H1 (cell line): ENCODE measurements around the gene OR51A4. TPM values are rescaled to one million over a fixed set of nuclear protein-coding genes. Genes with fewer than 3 reads are reported as not detected.

ENCODE experiments used
- CTCF ChIA-PET: fragments of 300-600 bp; sonication (Branson Sonifier 250); formaldehyde crosslinking; loops from one replicate; lab custom pipeline; 2021; ENCODE audit not compliant: partially characterized antibody; lab: Charles Lee
- POLR2A ChIA-PET: fragments of 300-600 bp; sonication (Branson Sonifier 250); formaldehyde crosslinking; loops from one replicate; lab custom pipeline; 2021; ENCODE audit warnings: inconsistent platforms; ENCODE audit not compliant: partially characterized antibody; lab: Charles Lee
- DNase-seq, 2 experiments: peaks; one replicate each; pipeline versions ENCODE4 v3.0.0 to v3.0.0-alpha.2; 2010 to 2022; ENCODE audit warnings: low spot score in 2 of 2, low read depth in 1 of 2, mixed read lengths in 1 of 2
- FAIRE-seq: peaks from 2 replicates; lab custom pipeline; 2011; peaks lifted over from hg19 to GRCh38; lab: Jason Lieb, UNC
- H2AFZ ChIP-seq: 2 replicates; pipeline ENCODE4 v1.8.1; 2012; ENCODE audit warnings: low read length, inconsistent platforms
- H2AK5ac ChIP-seq: 2 replicates; pipeline ENCODE4 v1.6.1; 2013; ENCODE audit warnings: low read depth, low read length
- H2BK120ac ChIP-seq: replicated peaks from 2 replicates; pipeline ENCODE3; 2013; ENCODE audit warnings: low read depth, low read length, inconsistent platforms
- H2BK12ac ChIP-seq: 2 replicates; pipeline ENCODE4 v1.6.1; 2013; ENCODE audit warnings: low read depth, low read length
- H2BK15ac ChIP-seq: 2 replicates; pipeline ENCODE4 v1.6.1; 2013; ENCODE audit warnings: low read length
- H2BK20ac ChIP-seq: 2 replicates; pipeline ENCODE4 v1.6.1; 2013; ENCODE audit warnings: low read length
- H2BK5ac ChIP-seq: 2 replicates; pipeline ENCODE4 v1.6.1; 2013; ENCODE audit warnings: low read depth, low read length
- H3K14ac ChIP-seq: 2 replicates; pipeline ENCODE4 v1.6.1; 2013; ENCODE audit warnings: inconsistent platforms; ENCODE audit not compliant: insufficient read length
- H3K18ac ChIP-seq: 2 replicates; pipeline ENCODE4 v1.6.1; 2013; ENCODE audit warnings: low read length; ENCODE audit errors: extremely low read depth
- H3K23ac ChIP-seq: 2 replicates; pipeline ENCODE4 v1.6.1; 2013; ENCODE audit warnings: inconsistent platforms; ENCODE audit not compliant: insufficient read length
- H3K23me2 ChIP-seq: 2 replicates; pipeline ENCODE4 v1.6.1; 2013; ENCODE audit warnings: low read depth, low read length
- H3K27ac ChIP-seq: 2 replicates; pipeline ENCODE4 v1.6.1; 2011; ENCODE audit warnings: low read depth, low read length, inconsistent platforms
- H3K27me3 ChIP-seq, 4 experiments: replicated peaks in 1 of 4; 1 replicate in 1 of 4; 2 replicates in 3 of 4; pipeline versions ENCODE4 v1.6.1 to v1.8.1; 2011 to 2013; ENCODE audit warnings: low read length in 3 of 4, mild to moderate bottlenecking in 3 of 4, inconsistent platforms in 2 of 4, mixed read lengths in 2 of 4, moderate library complexity in 1 of 4; ENCODE audit not compliant: control insufficient read depth in 3 of 4, insufficient read depth in 3 of 4; ENCODE audit errors: extremely low read depth in 1 of 4
- H3K36me3 ChIP-seq, 4 experiments: 2 replicates each; pipeline versions ENCODE4 v1.6.1 to v1.8.1; 2011 to 2013; ENCODE audit warnings: mild to moderate bottlenecking in 4 of 4, low read length in 3 of 4, moderate library complexity in 2 of 4, control low read depth in 1 of 4, inconsistent platforms in 1 of 4; ENCODE audit not compliant: insufficient read depth in 4 of 4, control insufficient read depth in 2 of 4
- H3K4ac ChIP-seq: replicated peaks from 2 replicates; pipeline ENCODE3; 2013; ENCODE audit warnings: low read length, low read depth, mixed read lengths, inconsistent platforms; ENCODE audit not compliant: insufficient read length
- H3K4me1 ChIP-seq, 4 experiments: replicated peaks in 1 of 4; 1 replicate in 1 of 4; 2 replicates in 3 of 4; pipeline versions ENCODE4 v1.6.1 to v1.8.1; 2011 to 2013; ENCODE audit warnings: low read length in 3 of 4, inconsistent platforms in 2 of 4, mixed read lengths in 1 of 4; ENCODE audit not compliant: insufficient read depth in 4 of 4, control insufficient read depth in 3 of 4
- H3K4me2 ChIP-seq, 2 experiments: 2 replicates each; pipeline versions ENCODE4 v1.6.1 to v1.8.1; 2011 to 2013; ENCODE audit warnings: low read depth in 2 of 2, low read length in 2 of 2, control low read depth in 1 of 2, inconsistent platforms in 1 of 2, mild to moderate bottlenecking in 1 of 2; ENCODE audit not compliant: insufficient read depth in 1 of 2
- H3K4me3 ChIP-seq, 4 experiments: fragments of 200-600, 300-600 bp in 1 of 4; sonication (generic), shearing (Covaris generic), sonication (Bioruptor Twin) in 1 of 4; 2 replicates each; pipeline versions ENCODE4 v1.5.1 to v1.8.1; 2011 to 2016; ENCODE audit warnings: low read length in 4 of 4, low read depth in 3 of 4, control low read depth in 2 of 4, inconsistent platforms in 2 of 4, mild to moderate bottlenecking in 2 of 4, mixed read lengths in 1 of 4, moderate library complexity in 1 of 4; ENCODE audit not compliant: insufficient read depth in 2 of 4; ENCODE audit errors: extremely low read depth in 1 of 4
- H3K56ac ChIP-seq: replicated peaks from 2 replicates; pipeline ENCODE3; 2013; ENCODE audit warnings: low read depth, mild to moderate bottlenecking, mixed read lengths, low read length, inconsistent platforms; ENCODE audit not compliant: insufficient read length
- H3K79me1 ChIP-seq: 2 replicates; pipeline ENCODE4 v1.6.1; 2013; ENCODE audit warnings: low read depth, low read length, control low read depth
- H3K79me2 ChIP-seq, 2 experiments: 2 replicates each; pipeline versions ENCODE4 v1.6.1 to v1.8.1; 2012 to 2013; ENCODE audit warnings: low read length in 2 of 2, mild to moderate bottlenecking in 2 of 2, inconsistent platforms in 1 of 2; ENCODE audit not compliant: insufficient read depth in 2 of 2, control insufficient read depth in 1 of 2
- H3K9ac ChIP-seq, 4 experiments: replicated peaks in 1 of 4; 1 replicate in 1 of 4; 2 replicates in 3 of 4; pipeline versions ENCODE4 v1.6.1 to v1.8.1; 2011 to 2013; ENCODE audit warnings: low read depth in 3 of 4, low read length in 3 of 4, control low read depth in 2 of 4, mild to moderate bottlenecking in 2 of 4, moderate library complexity in 2 of 4, inconsistent platforms in 1 of 4; ENCODE audit errors: extremely low read depth in 1 of 4
- H3K9me3 ChIP-seq, 2 experiments: 2 replicates each; pipeline versions ENCODE4 v1.6.1 to v1.8.1; 2012 to 2013; ENCODE audit warnings: mild to moderate bottlenecking in 2 of 2, moderate library complexity in 2 of 2, control low read depth in 1 of 2, inconsistent platforms in 1 of 2, low read depth in 1 of 2, low read length in 1 of 2, mixed read lengths in 1 of 2; ENCODE audit not compliant: insufficient read depth in 2 of 2
- H4K20me1 ChIP-seq, 2 experiments: replicated peaks in 1 of 2; 2 replicates each; pipeline versions ENCODE3 to v1.8.1; 2011 to 2013; ENCODE audit warnings: inconsistent platforms in 2 of 2, low read length in 2 of 2, mild to moderate bottlenecking in 1 of 2; ENCODE audit not compliant: insufficient read depth in 2 of 2, control insufficient read depth in 1 of 2
- H4K5ac ChIP-seq: 2 replicates; pipeline ENCODE4 v1.6.1; 2013; ENCODE audit warnings: low read length, low read depth, mixed read lengths, inconsistent platforms; ENCODE audit not compliant: insufficient read length
- H4K8ac ChIP-seq: 2 replicates; pipeline ENCODE4 v1.8.0; 2013; ENCODE audit warnings: mild to moderate bottlenecking, moderate library complexity, low read length, inconsistent platforms; ENCODE audit not compliant: insufficient read depth; ENCODE audit errors: extremely low read depth
- H4K91ac ChIP-seq: replicated peaks from 2 replicates; pipeline ENCODE3; 2013; ENCODE audit warnings: low read length, mixed read lengths, inconsistent platforms; ENCODE audit not compliant: insufficient read length
- CEBPB ChIP-seq: IDR thresholded peaks from 2 replicates; pipeline ENCODE4 v1.6.1; 2012; ENCODE audit warnings: low read depth, low read length
- CTBP2 ChIP-seq: IDR thresholded peaks from 2 replicates; pipeline ENCODE4 v1.7.0; 2011; ENCODE audit warnings: borderline replicate concordance, mild to moderate bottlenecking, moderate library complexity, mixed read lengths, low read length; ENCODE audit not compliant: insufficient read depth, insufficient read length
- FOSL1 ChIP-seq: IDR thresholded peaks from 2 replicates; pipeline ENCODE4 v1.6.1; 2011; ENCODE audit warnings: mild to moderate bottlenecking, low read depth, low read length, moderate library complexity; ENCODE audit not compliant: insufficient read depth
- KDM5A ChIP-seq: fragments of 200-600 bp; IDR thresholded peaks from 2 replicates; pipeline ENCODE4 v1.7.1; 2012; ENCODE audit warnings: mild to moderate bottlenecking, low read length, inconsistent platforms, mixed read lengths
- SP1 ChIP-seq: IDR thresholded peaks from 2 replicates; pipeline ENCODE4 v1.6.1; 2011; ENCODE audit warnings: low read depth, low read length
- SUZ12 ChIP-seq: fragments of 200-600 bp; sonication (generic); IDR thresholded peaks from 2 replicates; pipeline ENCODE4 v1.6.1; 2012; ENCODE audit warnings: mild to moderate bottlenecking, inconsistent platforms, low read length, moderate library complexity, mixed read lengths
- WGBS, 2 experiments: shearing (Covaris generic) in 1 of 2; methylation state at CpG; one replicate each; pipeline versions ENCODE4 v1.1.6 to v1.1.7; 2013 to 2015; ENCODE audit warnings: low lambda C conversion rate in 2 of 2, mixed read lengths in 2 of 2, inconsistent platforms in 1 of 2, low coverage in 1 of 2, missing lambda C conversion rate in 1 of 2; ENCODE audit not compliant: insufficient replicate concordance in 2 of 2, insufficient coverage in 1 of 2, insufficient read length in 1 of 2; ENCODE audit errors: extremely low coverage in 1 of 2, missing lambda C conversion rate in 1 of 2; 5-methylcytosine and 5-hydroxymethylcytosine counted together
- polyA plus RNA-seq, 7 experiments: library from polyadenylated mRNA; depleted of rRNA in 3 of 7; stranded (reverse) in 5 of 7; unstranded in 2 of 7; fragments of >200 nt in 5 of 7; fragments of 200-250 nt in 2 of 7; gene quantifications; 1 replicate in 5 of 7; 2 replicates in 1 of 7; 4 replicates in 1 of 7; pipeline versions ENCODE4 v1.2.1 to v1.2.3, GENCODE V29; 2011 to 2013; ENCODE audit warnings: missing spikeins in 2 of 7, mixed read lengths in 2 of 7
- total RNA-seq: library from RNA; stranded (reverse); fragmentation: NEBNext Ultra II Directional; extraction: Animal tissue kit (Norgen Biotek cat#: 25700); gene quantifications from 2 replicates; pipeline ENCODE4 v1.2.1, GENCODE V29; 2021
- TF ChIP-seq, protein P1 (sequence below): IDR thresholded peaks from 2 replicates; pipeline ENCODE4 v1.6.1; 2012; ENCODE audit warnings: inconsistent platforms
- TF ChIP-seq, protein P2 (sequence below): IDR thresholded peaks from 2 replicates; pipeline ENCODE4 v1.6.1; 2011; ENCODE audit warnings: low read length, improper control_type of control experiment

The OR51A4 gene
- total and polyA plus RNA-seq, 2 of the 8 experiments (the other 6 are each of a cell fraction or from before 2014, with no cell fraction given) = not detected

DNA sequence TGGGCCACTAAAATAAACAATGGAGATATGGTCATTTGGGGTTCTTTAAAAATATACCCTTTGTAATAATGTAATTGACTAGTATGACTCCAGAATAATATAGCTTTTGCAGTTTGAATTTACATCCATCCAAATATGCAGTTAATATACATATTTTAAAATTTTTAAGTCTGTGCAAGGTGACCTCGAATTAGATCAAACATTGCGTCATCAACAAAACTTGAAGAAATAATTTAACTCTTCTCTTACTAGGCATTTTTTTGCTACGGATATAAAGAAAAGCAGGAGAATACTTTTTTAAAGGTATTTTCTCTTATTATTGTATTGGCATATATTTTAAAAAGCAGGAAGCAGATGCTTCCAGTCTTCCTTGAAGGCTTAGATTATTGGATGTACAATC is 10.7 kb downstream of the OR51A4 start:
- Histone ChIP-seq H3K4me1 (no peaks in the 10 kb centered on the region), H3K79me1 (no peaks in the 10 kb centered on the region), H2BK15ac (no peak overlapping the region), H3K23me2 (no peaks in the 10 kb centered on the region), H2BK5ac (no peak overlapping the region), H4K8ac (no peak overlapping the region), H2BK20ac (no peak overlapping the region), H2BK120ac (no peak overlapping the region), H2BK12ac (no peak overlapping the region), H3K4me3 (no peak overlapping the region), H2AFZ (no peak overlapping the region), H3K9ac (no peak overlapping the region), H3K14ac (no peak overlapping the region), H3K79me2 (no peaks in the 10 kb centered on the region), H4K91ac (no peak overlapping the region), H3K4me2 (no peak overlapping the region), H4K5ac (no peak overlapping the region), H3K56ac (no peak overlapping the region), H4K20me1 (no peaks in the 10 kb centered on the region), H3K36me3 (no peaks in the 10 kb centered on the region), H3K27me3 (peaks cover 0 to 1% (median 0%) of the 10 kb centered on the region in 4 experiments; a peak in 1 of 7 replicates), H3K9me3 (no peaks in the 10 kb centered on the region), H3K4ac (no peak overlapping the region), H3K27ac (no peak overlapping the region), H3K23ac (no peak overlapping the region), H3K18ac (no peak overlapping the region), H2AK5ac (no peak overlapping the region)
- DNase-seq = no peak
- WGBS, 2 experiments = 92% methylated on average over 3 of the region's 3 CpGs; no CpG with 5 or more reads in 1 of the 2 experiments
- FAIRE-seq = no peak
- CTCF ChIA-PET = no interaction called here
- POLR2A ChIA-PET = no interaction called here
- no peak for TF ChIP-seq SP1
- TF ChIP-seq, protein P1, sequence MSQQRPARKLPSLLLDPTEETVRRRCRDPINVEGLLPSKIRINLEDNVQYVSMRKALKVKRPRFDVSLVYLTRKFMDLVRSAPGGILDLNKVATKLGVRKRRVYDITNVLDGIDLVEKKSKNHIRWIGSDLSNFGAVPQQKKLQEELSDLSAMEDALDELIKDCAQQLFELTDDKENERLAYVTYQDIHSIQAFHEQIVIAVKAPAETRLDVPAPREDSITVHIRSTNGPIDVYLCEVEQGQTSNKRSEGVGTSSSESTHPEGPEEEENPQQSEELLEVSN = no peak
- TF ChIP-seq, protein P2, sequence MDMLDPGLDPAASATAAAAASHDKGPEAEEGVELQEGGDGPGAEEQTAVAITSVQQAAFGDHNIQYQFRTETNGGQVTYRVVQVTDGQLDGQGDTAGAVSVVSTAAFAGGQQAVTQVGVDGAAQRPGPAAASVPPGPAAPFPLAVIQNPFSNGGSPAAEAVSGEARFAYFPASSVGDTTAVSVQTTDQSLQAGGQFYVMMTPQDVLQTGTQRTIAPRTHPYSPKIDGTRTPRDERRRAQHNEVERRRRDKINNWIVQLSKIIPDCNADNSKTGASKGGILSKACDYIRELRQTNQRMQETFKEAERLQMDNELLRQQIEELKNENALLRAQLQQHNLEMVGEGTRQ = no peak
- peak; percentile 9; the same call in 1 of the 2 replicates for TF ChIP-seq CEBPB
- no peak for TF ChIP-seq CTBP2
- TF ChIP-seq KDM5A = no peak
- TF ChIP-seq SUZ12 = no peak
- no peak for TF ChIP-seq FOSL1
